Cortex of kidney (tissue), 1 donor: ENCODE measurements around the gene MEIOSIN.
"Not testable (repeated sequence)": the region's sequence is repeated elsewhere in the genome, so short reads cannot be mapped to it uniquely, and the experiment has no call there.

Source experiments
- DNase-seq: peaks from one replicate; lab custom pipeline; 2025; lab: John Stamatoyannopoulos, UW

Gene MEIOSIN

GRCh38 chr19:45717983-45718650, 15.1 kb upstream of the MEIOSIN start:
- DNase-seq = no peak

GRCh38 chr19:45720065-45720464, 13.2 kb upstream of the MEIOSIN start:
- DNase-seq = not testable (repeated sequence)

- DNase-seq = not testable (repeated sequence)
Measured at GRCh38 chr19:45728683-45729082, 4.6 kb upstream of the MEIOSIN start.

GRCh38 chr19:45729800-45730290, 3.4 kb upstream of the MEIOSIN start:
- no peak for DNase-seq

GRCh38 chr19:45730368-45731288, 2.6 kb upstream of the MEIOSIN start, which contains the start of gene FBXO46:
Gene FBXO46 (minus strand): TSS chr19:45730896. CDS start chr19:45713495, 17,401 bp downstream.
- peak; percentile 68 for DNase-seq

GRCh38 chr19:45739498-45740439, 6.5 kb downstream of the MEIOSIN start:
- no peak for DNase-seq

- DNase-seq = no peak
Measured at GRCh38 chr19:45742969-45743368, 9.7 kb downstream of the MEIOSIN start.

- DNase-seq = no peak
Measured at GRCh38 chr19:45745606-45746005, 12.4 kb downstream of the MEIOSIN start.

- DNase-seq = no peak
Measured at GRCh38 chr19:45746866-45747265, 13.6 kb downstream of the MEIOSIN start.

- DNase-seq = no peak
Measured at GRCh38 chr19:45747513-45747912, 14.3 kb downstream of the MEIOSIN start.

GRCh38 chr19:45751483-45751882, 18.2 kb downstream of the MEIOSIN start:
- DNase-seq = not testable (repeated sequence)

GRCh38 chr19:45752639-45753038, 19.4 kb downstream of the MEIOSIN start:
- no peak for DNase-seq

GRCh38 chr19:45753548-45753947, 20.3 kb downstream of the MEIOSIN start:
- no peak for DNase-seq

GRCh38 chr19:45754323-45754722, 21.1 kb downstream of the MEIOSIN start:
- DNase-seq = no peak

GRCh38 chr19:45757695-45758094, 24.5 kb downstream of the MEIOSIN start:
- no peak for DNase-seq

GRCh38 chr19:45758921-45759320, 25.7 kb downstream of the MEIOSIN start:
- DNase-seq = no peak

- DNase-seq = no peak
Measured at GRCh38 chr19:45761714-45762113, 28.5 kb downstream of the MEIOSIN start.

GRCh38 chr19:45762870-45763631, 29.8 kb downstream of the MEIOSIN start:
- DNase-seq = no peak

- DNase-seq = no peak
Measured at GRCh38 chr19:45763691-45764294, 30.6 kb downstream of the MEIOSIN start.

GRCh38 chr19:45764475-45764874, 31.2 kb downstream of the MEIOSIN start:
- no peak for DNase-seq
